G401.6 (cell line): ENCODE data around the gene B4GALT1.

Experiments
- FAIRE-seq: peaks from 2 replicates; lab custom pipeline; 2012; peaks lifted over from hg19 to GRCh38; lab: Jason Lieb, UNC

Gene B4GALT1

DNA sequence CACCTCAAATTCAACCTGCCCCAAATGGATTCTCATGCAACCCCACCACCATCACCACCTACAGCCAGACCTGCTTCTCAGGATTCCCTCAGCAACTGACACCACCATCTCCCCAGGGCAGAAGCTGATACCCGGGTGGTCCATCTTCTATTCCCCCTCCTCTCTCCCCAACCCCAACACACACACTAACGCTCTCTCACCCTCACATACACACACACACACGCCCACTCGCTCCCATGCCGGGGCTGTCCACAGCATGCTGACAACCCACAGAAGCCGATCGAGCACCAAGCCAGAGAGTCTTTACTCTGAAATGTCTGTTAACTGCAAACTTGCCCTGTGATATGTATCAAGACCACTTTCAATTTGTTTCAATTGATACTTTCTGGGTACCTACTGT, 28.4 kb downstream of the B4GALT1 start:
- FAIRE-seq, result no peak

DNA sequence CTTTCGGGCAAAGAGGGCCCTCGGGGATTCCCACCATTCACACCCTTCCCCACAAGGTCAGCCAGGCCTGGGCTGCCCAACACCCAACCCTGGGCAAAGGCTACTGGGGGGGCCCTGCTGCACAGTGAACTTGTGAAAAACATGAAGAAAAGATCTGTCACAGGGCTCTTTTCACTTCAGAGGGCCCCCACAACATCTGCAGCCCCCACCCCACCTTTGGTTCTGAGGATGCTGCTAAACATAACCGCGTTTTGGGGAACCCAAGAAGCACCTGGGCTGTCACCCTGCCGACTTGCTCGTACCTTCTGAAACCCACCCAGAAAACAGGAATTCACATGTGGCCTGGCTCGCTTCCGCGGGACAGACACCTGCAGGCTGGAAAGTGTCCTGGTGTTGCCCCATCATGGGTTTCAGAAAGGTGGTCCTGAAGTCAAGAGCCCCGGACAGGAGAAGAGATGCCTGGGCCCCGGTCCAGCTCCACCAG, 29.3 kb downstream of the B4GALT1 start:
- FAIRE-seq, result no peak

DNA sequence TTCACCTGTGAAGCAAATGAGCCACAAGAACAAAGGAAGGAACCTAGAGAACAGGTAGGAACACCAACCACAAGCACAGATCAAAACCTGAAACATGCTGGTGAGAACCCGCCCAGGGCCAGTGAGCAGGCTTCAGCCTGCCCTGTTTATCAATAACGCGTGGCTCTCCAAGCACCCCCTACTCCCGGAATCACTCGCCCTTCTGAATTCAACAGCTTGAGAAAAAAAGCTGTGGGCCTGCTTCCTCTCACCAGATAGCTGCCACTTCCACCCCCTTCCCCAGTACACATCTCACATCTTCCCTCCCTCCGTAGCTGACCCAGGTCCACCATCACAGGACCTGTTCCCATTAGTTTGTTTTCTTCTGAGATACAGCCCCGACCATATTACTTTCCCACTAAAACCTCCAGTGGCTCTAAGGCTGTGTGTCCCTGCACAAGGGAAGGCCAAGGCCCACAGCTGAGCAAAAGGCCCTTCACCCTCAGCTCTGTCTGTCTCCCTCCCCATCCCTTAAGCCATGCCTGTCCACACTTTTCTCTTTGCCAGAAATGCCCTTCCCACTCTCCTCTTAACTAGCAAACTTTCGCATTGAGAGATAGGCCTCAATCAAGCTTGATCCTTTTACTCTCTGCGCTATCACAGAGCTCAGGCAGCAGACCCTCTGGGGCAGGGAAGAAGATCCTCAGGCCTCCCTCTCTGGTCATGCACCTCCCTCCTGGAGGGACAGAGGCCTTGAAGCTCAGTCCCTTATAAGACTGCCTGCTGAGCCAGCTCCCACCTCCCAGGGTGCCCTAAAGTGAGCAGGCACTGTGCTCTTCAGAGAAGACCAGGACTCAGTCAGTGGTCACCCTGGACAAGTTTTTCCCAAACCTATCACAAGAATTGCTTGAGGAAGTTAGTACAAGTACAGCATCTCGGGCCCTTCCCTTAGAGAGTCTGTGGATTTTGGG, 30.1 kb downstream of the B4GALT1 start:
- FAIRE-seq, result no peak

DNA sequence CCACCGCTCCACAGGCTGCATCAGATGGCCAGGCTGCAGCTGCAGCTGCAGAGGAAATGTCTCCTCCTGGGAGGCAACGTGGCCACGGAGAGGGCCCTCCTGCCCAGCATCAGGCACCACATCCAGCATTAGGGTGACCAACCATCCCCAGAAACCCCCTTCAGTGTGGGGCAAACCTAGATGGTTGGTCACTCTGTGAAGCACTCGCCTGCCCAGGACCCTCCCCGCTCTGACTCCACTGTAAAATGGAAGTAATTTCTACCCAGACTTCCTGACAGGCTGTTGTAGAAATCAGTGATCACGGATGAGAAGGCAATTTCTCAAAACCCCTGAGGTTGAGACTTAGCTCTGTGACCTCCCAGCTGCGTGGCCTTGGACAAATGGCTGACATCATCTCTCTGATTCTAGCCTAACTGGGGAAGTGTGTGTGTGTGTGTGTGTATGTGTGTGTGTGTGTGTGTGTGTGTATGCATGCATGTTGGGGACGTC, 31.6 kb downstream of the B4GALT1 start:
- FAIRE-seq, result no peak

DNA sequence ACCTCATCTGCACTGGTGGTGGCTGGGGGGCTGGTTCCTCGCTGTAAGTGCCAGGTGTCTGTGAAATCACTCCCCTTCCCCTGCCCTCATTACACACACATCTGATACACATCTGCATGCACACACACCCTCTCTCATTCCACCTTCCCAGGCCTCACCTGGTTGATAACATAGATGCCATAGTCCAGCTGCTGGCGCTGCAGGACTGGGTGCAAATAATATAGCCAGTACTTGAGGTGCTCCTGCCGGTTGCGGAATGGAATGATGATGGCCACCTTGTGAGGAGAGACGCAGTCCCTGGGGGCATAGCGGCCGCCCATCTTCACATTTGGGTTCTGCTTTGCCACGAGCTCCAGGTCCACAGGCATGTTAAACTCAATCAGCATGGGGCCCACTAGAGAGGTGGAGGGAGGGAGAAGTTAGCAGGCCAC, 32.1 kb downstream of the B4GALT1 start:
- no peak for FAIRE-seq

DNA sequence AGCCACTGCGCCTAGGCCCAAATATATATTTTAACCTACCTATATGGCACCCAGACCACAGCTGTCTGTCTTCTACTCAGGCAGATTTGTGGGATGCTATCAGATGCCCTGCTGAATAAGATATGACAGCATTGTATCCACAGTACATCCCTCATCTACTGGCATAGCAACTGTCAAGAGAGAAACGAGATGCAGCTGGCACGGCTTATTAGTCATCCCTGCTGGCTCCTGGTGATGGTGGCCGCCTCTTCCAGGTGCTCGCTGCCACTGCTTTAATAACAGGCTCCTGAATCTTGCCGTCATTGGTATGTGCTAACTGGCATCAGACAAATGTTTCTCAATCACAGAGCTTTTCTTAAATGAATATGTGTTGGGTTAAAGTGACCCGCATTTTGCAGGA, 34.0 kb downstream of the B4GALT1 start:
- FAIRE-seq, result no peak

DNA sequence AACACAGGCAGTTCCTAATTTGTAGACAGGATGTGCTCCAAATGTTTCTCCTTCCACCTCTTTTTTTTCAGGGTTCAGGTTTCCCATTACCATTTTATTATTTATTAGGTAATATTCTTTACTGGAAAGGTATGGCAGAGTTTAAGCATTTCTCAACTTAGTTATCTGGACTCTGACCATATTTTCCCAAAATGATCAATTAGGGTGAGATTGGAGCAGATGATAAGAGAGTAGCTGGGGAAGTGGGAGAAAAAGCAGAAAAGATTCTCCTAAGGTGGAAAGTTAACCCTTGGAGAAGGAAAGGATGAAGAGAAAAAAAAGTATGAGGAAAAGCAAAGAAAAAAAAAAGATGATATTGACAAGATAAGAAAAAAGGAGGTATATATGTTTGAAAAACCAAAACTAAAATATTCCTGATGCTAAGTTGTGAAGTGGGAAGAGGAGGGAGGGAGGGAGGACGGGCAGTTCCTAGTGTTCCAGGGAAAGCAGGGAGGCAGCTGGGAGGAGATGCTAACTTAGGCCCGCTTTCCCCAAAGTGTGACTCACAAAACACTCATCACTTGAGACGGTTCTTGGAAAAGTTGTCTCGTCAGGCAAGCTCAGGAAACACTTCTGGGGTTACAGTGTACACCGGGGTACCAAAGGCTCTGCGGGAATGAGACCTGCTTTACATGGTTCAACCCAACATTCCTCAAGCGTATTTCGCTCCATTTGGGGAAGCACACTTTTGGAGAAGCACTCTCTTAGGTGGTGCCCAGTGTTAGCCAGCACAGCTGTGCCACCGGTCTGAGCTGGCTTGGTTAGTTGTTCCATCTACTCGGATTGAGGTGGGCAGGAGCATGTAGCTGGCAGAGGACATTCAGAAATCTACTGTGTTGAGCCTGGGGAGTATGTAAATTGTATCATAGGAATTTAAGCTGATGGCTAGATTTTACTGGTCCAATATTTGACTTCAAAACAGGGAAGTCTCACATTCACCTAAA, 35.1 kb downstream of the B4GALT1 start:
- FAIRE-seq, result no peak

DNA sequence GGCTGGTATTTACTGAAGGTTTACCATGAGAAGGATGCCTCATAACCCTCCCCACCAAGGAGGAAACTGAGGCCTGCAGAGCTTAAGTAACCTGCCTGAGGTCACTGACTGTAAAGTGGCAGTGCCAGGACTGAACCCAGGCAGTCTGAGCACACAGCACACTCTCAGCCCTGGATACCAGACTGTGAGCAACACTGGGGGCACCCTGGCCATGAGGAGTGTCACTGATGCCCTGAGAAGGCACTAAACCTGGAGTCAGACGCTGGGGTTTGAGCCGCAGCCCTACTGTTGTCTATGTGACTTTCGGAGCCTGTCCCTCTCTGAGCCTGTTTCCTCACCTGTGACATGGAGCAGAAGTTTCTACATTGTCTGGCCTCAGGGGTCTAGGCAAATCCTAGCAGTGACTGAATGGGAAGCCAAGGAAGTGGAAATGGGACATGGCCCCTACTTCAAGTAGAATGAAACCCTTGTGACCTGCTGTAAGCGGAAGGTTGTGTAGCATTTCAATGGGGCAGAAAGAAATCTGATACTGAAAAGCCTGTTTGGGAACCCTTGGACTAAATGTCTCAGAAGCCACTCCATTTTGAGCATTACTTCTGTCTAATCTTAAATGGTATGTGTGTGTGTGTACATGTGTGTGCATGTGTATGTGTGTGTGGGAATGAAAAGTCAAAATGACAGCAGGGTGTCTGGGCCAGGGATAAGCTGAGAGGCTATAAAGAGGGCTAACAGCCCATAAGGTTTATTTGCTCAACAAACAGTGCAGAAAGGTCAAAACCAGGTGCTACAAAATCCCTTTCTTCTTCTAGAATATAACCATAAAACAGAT, 36.0 kb downstream of the B4GALT1 start:
- no peak for FAIRE-seq

DNA sequence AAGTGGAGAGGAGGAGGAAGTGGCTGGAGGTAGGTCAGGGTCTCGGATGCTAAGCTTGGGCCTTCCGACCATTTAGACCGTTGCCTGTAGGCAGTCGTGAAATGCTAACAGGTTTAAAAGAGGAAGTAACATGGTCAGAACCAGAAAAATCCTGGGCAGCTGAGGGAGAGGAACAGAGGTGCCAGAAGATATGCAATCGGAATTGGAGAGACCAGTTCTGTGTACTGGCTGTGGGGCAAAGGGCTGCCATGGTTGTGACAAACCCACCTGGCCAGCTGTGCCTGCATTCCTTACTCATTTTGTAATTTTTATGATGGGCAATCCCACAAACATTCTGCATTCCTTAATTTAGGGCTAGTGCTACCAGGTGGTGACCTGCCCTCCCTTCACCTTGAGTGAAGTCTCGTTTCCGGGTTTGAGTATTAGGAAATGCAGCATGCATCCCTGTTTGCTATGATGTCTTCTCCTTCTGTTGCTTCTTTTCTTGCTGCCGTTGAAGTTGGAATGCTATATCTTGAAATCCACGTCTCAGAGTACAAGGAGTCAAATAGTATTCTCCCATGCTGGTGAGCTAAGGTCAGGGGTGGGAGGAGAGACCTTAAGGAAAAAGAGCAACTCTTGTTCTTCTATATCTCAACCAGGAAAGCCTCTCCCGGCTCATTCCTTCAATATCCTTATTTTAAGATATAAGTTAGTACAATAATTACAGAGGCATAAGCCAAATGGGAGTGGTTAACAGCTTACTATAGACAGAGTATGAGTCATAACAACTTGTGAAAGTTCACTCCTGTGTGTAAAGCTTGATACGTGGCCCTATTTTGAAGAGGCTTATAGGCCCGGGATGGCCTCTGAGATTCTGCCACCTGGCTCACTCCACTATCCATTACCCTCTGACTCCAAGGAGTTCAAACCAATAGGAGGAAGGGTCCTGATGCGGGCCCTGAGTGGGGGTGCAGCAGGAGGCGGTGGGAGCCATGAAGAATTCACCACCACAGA, 37.0 kb downstream of the B4GALT1 start:
- FAIRE-seq, result no peak

DNA sequence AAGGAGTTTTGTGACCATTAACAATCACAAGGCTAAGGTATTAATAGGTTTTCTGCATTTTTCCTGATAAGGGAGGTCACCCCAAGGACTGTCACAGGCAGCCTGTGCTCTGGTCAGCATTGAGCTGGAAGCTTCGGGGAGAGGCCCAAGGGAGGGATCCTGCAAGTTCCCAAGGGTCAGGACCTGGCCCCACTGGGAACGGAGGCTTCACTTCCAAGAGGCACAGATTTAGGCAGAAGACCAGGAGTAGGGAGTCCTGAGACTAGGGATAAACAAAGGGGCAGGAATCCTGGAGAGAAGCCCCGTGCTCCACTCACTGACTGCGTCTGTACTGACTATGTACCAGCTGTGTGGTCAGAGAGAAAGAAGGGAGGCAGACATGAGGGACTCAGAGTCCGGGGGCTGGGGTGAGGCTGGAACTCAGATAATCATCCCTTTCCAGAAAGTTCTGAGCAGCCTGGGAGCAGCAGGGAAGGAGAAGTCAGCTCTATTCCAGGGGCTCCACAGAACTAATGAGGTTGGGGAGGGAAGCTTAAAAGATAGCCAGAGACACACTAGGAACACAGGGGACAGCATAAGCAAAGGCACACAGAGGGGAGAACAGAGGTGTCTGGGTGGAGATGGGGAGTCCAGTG, 37.8 kb downstream of the B4GALT1 start:
- FAIRE-seq, result no peak

DNA sequence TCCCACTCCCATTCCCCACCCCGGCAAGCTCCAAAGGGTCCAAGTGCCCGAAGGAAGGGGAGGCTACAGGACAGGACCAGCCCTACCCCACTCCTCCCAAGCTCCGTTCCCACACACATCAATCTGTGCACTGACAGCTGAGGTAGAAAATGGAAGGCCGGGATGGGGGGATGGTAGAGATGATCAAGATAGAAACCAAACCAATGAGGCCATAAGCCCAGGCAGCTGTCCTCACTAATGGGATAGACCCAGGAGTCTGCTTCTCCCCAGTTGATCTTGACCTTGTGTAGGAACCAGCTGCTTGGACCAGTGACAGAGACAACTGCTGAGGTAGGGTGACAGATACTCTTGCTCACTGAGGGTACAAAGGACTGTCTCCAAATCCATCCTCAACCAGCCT, 38.6 kb downstream of the B4GALT1 start:
- no peak for FAIRE-seq

DNA sequence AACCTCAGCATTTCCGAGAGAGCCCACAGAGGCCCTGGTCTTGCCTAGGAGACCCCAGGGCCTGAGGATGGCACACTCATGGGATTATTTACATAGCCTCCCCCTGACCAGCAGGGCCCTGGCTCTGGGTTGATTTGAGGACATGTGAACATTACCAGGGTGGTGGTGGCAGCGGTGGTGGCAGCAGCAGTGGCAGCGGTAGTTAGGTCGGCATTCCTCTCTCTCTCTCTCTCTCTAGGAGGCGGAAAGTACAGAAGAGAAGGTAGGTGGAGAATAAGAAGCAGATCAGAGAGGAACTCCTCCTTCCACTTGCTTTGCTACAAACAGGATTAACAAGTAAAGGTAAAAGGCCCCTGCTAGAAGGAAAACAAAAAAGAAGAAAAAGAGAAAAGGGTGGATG, 39.3 kb downstream of the B4GALT1 start:
- no peak for FAIRE-seq

DNA sequence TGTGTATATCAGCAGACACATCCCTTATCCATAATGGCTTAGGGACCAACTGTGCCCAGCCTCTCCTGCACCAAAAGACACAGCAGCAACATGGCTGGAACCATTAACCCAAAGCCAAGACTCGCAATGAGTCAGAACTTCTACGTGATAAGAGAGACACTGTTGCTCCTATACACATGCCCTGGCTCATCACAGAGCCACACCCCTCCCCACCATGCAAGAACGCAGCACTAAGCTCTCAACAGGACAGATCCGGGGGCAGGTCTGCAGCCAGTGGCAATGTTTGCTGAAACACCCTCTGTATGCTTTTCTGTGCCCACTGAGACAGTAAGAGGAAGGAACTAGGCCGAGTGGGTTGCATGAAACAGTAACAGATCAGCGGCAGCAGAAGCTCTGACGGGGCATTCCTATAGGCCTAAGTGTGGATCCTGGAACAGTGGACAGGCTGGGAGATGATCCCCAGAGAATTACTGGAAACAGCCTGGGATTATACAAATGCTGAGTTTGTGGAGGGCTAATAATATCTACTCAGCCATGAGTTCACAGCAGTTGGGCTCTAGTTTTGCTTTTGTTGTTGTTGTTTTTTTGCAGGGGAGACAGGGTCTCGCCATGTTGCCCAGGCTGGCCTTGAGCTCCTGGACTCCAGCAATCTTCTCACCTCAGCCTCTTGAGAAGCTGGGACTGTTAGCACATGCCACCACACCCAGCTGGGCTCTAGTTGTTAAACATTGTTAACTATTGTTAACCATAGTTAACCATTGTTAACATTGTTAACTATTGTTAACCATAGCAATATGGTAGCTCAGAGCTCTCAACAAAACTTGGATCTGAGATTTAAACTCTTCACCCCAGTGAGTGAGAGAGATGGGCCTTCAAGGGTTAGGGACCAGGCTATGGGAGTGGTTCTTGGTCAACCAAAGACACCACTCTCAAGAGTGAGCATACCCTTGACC, 41.0 kb downstream of the B4GALT1 start:
- no peak for FAIRE-seq

DNA sequence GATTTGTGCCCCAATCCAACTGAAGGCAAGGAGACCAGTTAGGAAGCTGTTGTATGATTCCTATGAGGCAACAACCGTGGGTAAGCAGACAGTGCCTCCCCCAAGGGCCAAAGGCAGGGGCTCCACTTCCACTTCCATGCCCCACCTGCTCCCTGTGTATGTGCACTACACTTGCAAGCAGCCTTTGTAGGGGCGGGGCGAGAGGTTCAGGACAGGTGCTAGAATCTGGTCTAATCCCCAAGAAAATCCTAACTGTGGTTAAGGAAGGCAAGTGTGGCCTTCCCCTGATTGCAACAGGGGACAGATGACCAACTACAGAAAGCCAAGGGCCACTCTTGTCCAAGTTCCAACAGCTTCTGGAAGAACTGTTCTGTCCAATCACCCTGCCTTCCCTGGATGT, 41.7 kb downstream of the B4GALT1 start:
- no peak for FAIRE-seq

DNA sequence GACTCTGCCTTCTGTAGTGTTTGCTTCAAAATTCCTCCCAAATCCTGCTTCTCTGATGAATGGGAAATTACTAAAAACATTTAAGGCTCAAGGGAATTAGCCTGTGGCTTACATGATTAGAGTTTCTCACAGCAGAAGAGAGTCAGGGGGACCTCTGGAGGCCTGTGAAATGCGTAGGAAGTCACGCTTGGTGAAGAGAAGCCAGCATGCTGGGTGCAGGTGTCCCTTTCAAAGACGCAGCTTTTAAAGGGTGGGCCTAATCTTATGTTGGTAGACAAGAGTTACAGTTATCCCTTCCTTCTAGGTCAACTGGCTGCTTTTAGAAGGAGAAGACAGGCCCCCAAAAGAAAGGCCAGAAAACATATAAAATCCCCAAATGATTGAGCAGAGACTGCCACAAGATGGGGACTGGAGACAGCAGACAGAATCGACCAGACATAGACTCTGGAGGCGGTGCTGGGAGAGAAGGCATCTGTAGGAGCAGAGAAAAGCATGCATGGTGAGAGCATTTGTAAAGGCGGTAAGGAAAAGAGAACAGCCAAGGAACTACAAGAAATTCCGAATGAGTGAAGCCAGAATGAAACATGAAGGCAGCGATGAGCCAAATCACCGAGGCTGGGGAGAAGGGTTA, 42.3 kb downstream of the B4GALT1 start:
- FAIRE-seq, result no peak

DNA sequence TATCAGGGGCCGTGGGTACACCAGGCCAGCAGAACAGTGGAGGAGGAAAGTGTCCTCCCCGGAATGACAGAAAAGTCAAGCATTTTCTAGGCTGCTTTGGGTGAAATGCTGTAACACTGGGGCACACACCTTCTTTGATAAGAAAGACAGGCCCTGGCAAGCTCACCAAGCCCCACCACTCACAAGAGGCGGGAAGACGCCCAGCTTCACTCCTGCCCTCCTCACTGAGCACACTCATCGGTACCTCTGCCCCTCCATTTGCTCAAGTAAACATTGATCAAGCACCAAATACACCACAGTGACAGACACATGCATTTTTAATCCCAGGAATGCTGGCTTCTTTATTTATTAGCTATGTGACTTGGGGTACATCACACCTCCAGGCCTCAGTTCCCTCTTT, 43.1 kb downstream of the B4GALT1 start:
- FAIRE-seq, result no peak

DNA sequence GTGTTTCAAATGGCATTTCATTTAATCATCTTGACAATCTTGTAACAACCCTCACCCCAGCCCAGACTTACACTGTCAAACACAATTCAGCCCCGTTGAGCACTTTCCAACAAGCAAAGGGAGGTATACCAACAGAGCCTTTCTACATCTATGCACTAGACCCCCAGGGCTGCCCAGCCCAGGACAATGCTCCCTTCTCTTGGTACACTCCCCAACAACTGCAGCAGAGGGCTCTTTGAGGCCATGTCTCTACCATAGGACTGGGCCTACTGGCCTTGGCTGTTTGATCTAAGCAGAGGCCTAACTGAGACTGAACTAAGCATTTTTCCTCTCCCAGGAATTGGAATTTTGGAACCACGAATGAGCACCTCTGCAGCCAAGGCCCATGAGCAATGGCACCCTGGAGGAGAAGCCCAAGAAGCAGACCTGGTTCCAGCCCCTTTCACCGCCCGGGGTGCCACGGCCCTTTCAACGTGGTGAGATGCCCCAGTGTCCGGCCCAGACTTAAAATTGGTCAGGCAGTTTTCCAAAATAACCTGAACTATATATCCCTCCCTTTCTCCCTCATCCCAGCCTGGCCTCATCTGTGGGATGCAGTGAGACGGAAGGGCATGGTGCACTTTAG, 43.6 kb downstream of the B4GALT1 start:
- no peak for FAIRE-seq

DNA sequence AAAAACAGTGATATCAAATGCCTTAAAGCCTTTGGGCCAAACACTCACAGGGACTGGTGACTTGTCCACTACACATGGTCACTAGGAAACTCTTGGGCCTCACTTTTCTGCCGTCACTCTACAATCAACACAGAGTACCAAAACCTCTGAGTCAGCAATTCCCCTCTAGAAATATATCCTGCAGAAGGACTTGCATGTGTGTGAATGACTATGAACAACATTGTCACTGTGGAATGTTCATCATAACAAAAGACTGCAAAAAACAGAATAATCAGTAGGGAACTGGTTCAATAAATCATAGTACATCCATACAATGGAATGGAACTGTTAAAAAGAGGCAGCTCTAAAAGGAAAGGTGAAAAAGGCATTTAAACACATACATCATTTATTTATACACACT, 46.5 kb downstream of the B4GALT1 start:
- FAIRE-seq, result no peak
